ENCODE data around the gene GIMAP8. TPM values are rescaled to one million over a fixed set of nuclear protein-coding genes. Genes with fewer than 3 reads are reported as not detected.
"Not testable (repeated sequence)": the region's sequence is repeated elsewhere in the genome, so short reads cannot be mapped to it uniquely, and the experiment has no call there.

Gene GIMAP8
- total RNA-seq, 1 donor from 2014 or later: not detected

- TF ChIP-seq CTCF (IDR thresholded peaks at IDR 0.05; ENCODE audit: unreplicated experiment): no peak
- H3K36me3 Mint-ChIP-seq (ENCODE audit: insufficient read depth): no peaks in the 10 kb centered on the region
- no peak overlapping the region for H3K4me3 Mint-ChIP-seq (ENCODE audit: low read depth)
- H3K27ac Mint-ChIP-seq: no peak overlapping the region
- peaks cover 2% of the 10 kb centered on the region for H3K27me3 Mint-ChIP-seq
- DNase-seq (ENCODE audit: low spot score, unreplicated experiment): no peak
- peaks cover 7% of the 10 kb centered on the region for H3K9me3 Mint-ChIP-seq (ENCODE audit: low read depth)
- no peaks in the 10 kb centered on the region for H3K4me1 Mint-ChIP-seq (ENCODE audit: low read depth)
These were observed 37.2 kb downstream of the GIMAP8 start for GRCh38 chr7:150487625-150488024.

GRCh38 chr7:150489782-150490181 lies 39.4 kb downstream of the GIMAP8 start:
- no peaks in the 10 kb centered on the region for H3K4me1 Mint-ChIP-seq (ENCODE audit: low read depth)
- no peak overlapping the region for H3K27ac Mint-ChIP-seq
- no peaks in the 10 kb centered on the region for H3K36me3 Mint-ChIP-seq (ENCODE audit: insufficient read depth)
- H3K27me3 Mint-ChIP-seq: peaks cover 2% of the 10 kb centered on the region
- TF ChIP-seq CTCF (IDR thresholded peaks at IDR 0.05; ENCODE audit: unreplicated experiment): no peak
- peaks cover 7% of the 10 kb centered on the region for H3K9me3 Mint-ChIP-seq (ENCODE audit: low read depth)
- H3K4me3 Mint-ChIP-seq (ENCODE audit: low read depth): no peak overlapping the region
- DNase-seq (ENCODE audit: low spot score, unreplicated experiment): no peak

- H3K36me3 Mint-ChIP-seq (ENCODE audit: insufficient read depth); H3K4me3 Mint-ChIP-seq (ENCODE audit: low read depth); DNase-seq (ENCODE audit: low spot score, unreplicated experiment); H3K9me3 Mint-ChIP-seq (ENCODE audit: low read depth); H3K4me1 Mint-ChIP-seq (ENCODE audit: low read depth); H3K27me3 Mint-ChIP-seq; H3K27ac Mint-ChIP-seq: not testable (repeated sequence)
These were observed 43.0 kb downstream of the GIMAP8 start for GRCh38 chr7:150493442-150493841.

- Mint-ChIP-seq H3K27me3 (no peaks in the 10 kb centered on the region), H3K4me1 (ENCODE audit: low read depth) (peaks cover 3% of the 10 kb centered on the region), H3K9me3 (ENCODE audit: low read depth) (peaks cover 7% of the 10 kb centered on the region), H3K27ac (no peak overlapping the region), H3K4me3 (ENCODE audit: low read depth) (no peak overlapping the region), H3K36me3 (ENCODE audit: insufficient read depth) (no peaks in the 10 kb centered on the region)
- no peak for DNase-seq (ENCODE audit: low spot score, unreplicated experiment)
- TF ChIP-seq CTCF (IDR thresholded peaks at IDR 0.05; ENCODE audit: unreplicated experiment): no peak
These were observed 52.1 kb downstream of the GIMAP8 start for GRCh38 chr7:150502519-150502918.

GRCh38 chr7:150503155-150503554 lies 52.7 kb downstream of the GIMAP8 start:
- Mint-ChIP-seq H3K36me3 (ENCODE audit: insufficient read depth) (no peaks in the 10 kb centered on the region), H3K27ac (no peak overlapping the region), H3K27me3 (no peaks in the 10 kb centered on the region), H3K4me1 (ENCODE audit: low read depth) (peaks cover 3% of the 10 kb centered on the region), H3K4me3 (ENCODE audit: low read depth) (no peak overlapping the region), H3K9me3 (ENCODE audit: low read depth) (peaks cover 7% of the 10 kb centered on the region)
- no peak for DNase-seq (ENCODE audit: low spot score, unreplicated experiment)
- TF ChIP-seq CTCF (IDR thresholded peaks at IDR 0.05; ENCODE audit: unreplicated experiment): no peak

GRCh38 chr7:150503581-150503980 lies 53.2 kb downstream of the GIMAP8 start:
- Mint-ChIP-seq H3K36me3 (ENCODE audit: insufficient read depth) (no peaks in the 10 kb centered on the region), H3K4me3 (ENCODE audit: low read depth) (no peak overlapping the region), H3K9me3 (ENCODE audit: low read depth) (peaks cover 7% of the 10 kb centered on the region), H3K4me1 (ENCODE audit: low read depth) (peaks cover 3% of the 10 kb centered on the region), H3K27me3 (no peaks in the 10 kb centered on the region), H3K27ac (no peak overlapping the region)
- TF ChIP-seq CTCF (IDR thresholded peaks at IDR 0.05; ENCODE audit: unreplicated experiment): no peak
- no peak for DNase-seq (ENCODE audit: low spot score, unreplicated experiment)

Data from progenitor cell of endocrine pancreas (in vitro differentiated cells).